Left kidney (tissue), 2 donors: ENCODE data around the gene XYLB. TPM values are rescaled to one million over a fixed set of nuclear protein-coding genes. Genes with fewer than 3 reads are reported as not detected.
A peak's percentile ranks its signal among the peaks of the same experiment; 100 is the strongest.

Experiments
- DNase-seq: peaks from one replicate; pipeline ENCODE4 v3.0.0-alpha.2; 2013
- polyA plus RNA-seq: library from polyadenylated mRNA; unstranded; fragments of 120-200 nt; gene quantifications from one replicate; pipeline ENCODE4 v1.2.1, GENCODE V29; 2013; ENCODE audit not compliant: insufficient read length

XYLB gene
- polyA plus RNA-seq, 1 donor = 16.1 TPM

DNA sequence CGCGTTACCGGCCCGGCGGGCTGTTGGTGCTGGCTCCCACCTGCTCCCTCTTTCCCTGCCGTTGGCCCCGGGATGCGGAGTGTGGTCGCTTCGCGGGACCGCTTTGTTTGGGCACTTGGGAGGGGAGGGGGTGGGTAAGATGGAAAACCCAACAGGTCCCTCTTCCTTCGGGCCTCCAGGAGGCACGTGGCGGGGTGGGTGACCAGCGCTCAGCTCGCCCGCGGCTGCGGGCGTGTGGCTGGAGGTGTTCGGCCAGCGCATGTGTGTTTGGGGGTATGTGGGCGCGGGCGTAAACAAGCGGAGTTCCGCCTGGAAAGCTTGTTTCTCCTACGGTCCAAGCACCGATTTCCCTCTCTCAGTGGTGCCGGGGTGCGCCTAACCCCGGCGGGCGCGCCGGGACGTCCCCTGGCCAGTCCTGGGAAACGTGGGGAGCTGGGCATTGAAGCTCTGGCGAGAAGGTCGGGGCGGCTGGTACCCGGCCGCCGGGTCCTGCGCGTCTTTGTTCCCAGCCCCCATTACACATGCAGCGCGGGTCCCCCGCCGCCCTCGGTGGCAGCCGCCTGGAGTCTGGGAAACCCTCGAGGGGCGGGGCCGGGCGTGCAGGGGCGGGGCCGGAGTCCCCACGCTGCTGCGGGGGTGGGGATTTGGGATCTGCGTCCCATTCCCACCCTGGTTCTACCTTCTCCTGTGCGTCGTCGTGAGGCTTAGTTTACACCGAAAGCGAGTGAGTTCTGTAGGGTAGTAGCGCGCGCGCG lies 108.5 kb downstream of the XYLB start:
- DNase-seq = peak; percentile 82

DNA sequence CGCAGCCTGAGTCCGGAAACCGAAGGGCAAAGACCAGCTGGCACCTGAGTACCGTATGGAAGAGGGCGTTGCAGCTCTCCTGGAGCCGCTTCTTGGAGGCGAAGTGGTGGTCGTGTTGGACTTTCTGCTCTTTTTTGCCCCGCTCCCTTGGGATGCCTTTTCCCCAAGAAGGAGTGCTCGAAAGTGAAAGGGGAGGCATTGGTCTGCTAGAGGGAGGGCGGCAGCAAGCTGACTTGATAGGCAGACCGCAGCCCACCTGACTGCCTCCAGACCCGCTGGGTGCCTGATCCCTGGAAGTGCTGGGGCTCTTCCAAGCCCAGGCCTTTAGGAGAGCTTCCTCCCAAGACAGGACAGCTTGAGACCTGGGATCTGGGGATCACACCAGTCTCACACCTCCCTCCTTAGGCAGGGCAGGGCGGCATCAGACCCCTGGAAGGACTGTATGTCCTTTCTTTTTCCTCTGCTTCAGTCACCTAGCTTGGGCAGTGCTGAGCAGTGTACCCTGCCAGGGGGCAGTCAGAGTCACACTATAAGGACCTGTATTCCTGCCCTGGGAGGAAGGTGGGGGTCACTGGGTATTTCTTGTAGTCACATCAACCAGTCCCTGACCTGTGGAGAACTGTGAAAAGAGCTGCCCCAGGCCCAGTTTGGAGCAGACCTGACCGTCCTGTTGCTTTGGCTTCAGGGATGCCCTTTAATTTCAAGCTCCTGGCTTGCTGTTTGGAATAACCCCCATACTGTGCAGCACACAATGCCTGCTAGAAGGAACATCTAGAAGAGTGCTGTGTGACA lies 109.2 kb downstream of the XYLB start:
- DNase-seq = no peak

DNA sequence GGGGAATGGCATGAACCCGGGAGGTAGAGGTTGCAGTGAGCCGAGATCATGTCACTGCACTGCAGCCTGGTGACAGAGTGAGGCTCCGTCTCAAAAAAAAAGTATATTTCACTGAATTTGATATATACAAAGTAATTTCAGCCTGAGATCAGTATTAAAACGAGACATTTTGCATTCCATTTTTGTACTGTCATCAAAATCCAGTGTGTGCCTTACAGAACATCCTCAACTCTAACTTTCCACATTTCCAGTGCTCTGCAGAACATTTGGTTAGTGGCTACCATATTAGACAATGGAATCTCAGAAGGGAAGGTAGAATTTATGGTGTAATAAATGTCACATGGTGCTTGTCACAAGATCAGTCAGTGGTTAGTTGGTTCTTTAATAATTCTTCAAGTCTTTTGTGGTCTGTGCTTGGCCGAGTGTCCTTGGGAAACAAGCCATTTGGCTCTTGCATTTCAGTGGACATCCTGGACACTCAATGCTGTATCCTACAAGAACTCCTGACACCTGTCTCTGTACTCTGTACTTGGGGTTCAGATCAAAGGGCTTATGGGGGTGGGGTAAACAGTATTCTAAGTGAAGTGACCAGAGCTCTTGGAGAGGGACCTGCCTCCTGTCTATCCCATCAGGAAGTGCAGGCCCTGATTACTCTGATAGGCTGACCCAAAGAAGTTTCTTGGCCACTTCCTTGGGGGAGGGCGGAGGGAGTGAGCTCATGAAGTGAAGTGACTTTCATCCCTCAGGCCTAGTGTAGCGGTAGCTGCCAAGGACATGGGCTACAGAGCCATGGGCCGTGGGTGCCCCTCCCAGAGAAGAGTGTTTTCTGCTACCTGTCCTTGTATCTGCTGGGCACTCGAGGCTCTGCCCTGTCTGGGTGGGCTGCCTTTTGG lies 110.8 kb downstream of the XYLB start:
- DNase-seq = no peak

DNA sequence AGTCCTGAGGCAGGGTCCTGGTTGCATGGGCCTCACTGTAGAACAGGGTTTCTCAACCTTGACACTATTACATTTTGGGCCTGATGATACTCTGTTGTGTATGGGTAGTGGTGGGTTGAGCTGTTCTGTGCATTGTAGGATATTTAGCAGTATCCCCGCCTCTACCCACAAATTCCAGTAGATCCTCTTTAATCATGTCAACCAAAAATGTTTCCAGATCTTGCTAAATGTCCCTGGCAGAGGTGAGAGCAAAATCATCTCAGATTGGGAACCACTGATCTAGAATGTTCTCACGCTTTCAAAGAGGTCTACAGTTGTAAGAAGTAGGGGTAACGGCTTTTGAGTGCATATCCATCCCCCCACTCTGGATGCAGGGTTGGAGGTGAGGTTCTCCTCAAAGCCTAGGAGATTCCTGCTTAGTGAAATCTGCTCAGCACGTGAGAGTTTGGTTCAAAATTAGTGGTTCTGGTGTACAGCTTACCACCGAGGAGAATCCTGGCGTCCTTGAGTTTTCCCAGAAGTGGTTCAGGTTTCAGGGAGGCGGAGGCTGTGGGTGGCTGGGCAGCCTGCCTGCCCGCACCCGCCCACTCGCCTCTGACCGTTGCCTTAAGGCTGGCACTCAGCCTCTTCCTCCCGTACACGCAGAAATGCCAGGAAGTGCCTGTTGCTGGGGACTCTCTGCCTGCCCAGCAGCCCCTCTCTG lies 112.4 kb downstream of the XYLB start:
- peak; percentile 46 for DNase-seq

DNA sequence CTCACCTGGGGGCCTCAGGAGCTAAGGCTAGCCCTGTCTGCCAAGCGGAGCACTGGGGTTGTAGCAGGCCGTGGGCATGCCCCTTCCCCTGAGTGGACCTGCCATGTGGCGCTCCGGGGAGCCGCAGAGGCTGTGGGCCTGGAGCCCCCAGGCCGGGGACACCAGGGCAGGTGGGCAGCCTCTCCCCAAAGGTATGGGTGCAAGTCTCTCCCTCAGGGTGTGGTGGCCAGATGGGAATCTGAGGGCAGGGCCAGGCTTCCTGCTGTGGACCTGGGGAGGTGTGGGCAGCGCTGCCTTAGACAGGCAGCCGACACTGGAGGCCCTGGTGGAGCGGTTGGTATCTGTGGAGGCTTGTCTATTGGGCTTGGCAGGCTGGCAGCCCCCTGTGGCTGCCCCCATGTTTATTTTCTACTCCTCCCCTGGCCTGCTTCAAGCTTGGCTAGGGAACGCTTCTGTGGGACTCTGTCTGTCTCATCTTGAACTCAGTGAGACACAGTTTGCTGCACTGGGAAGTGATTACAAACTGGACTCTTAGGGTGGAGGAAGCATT lies 113.0 kb downstream of the XYLB start:
- no peak for DNase-seq

DNA sequence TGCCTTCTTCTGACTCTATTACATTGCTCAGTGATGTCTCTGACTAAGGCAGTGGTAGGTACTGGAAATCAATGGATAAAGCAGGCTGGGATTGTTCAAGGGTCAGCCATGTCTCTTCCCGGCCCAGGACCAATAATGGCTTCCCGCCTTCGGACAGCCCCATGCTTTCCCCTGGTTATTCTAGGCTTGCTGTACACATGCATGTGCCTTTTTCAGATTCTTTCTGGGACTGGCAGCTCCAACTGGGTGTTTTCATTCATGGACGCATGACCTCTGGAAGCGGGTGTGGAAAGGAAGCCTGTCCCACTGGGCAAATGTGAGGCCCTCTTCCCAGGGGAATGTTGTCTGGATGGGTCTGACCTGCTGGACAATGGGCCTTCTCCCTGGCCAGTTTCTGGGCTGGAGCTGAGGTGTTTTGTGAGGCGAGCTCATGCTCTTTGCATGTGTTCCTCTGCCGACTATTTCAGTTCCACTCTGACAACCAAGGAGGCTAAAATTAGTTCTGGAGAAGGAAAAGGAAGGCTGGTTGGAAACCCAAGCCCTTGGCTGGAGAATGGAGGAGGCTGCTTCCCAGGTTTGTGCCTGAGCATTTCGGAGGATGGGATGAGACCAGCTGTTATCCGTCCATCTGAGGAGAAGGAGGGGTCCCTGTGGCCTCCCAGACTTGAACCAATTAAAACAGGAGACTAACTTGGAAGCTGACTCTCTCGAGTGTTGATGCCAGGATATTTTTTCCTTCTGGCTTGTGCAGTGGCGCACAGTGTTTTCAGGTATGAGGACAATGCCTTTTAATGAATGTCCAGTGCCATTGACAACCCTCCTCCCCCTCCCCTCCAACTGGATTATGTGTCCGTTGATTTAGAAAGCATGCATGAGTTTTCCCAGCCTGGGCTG lies 114.0 kb downstream of the XYLB start:
- peak; percentile 45 for DNase-seq

Other genes with a start within 250 kb of the XYLB start
- 137 TPM for gene ACAA1, start 209.7 kb upstream of the XYLB start, polyA plus RNA-seq
- 26.7 TPM for gene MYD88, start 208.1 kb upstream of the XYLB start, polyA plus RNA-seq
- gene OXSR1, start 181.2 kb upstream of the XYLB start, polyA plus RNA-seq = 54.3 TPM
- gene SLC22A13, start 81.0 kb upstream of the XYLB start, polyA plus RNA-seq = 4.4 TPM
- 1.1 TPM for gene SLC22A14, start 64.5 kb upstream of the XYLB start, polyA plus RNA-seq
- 23.5 TPM for gene ACVR2B, start 107.1 kb downstream of the XYLB start, polyA plus RNA-seq
- 23.4 TPM for gene EXOG, start 149.6 kb downstream of the XYLB start, polyA plus RNA-seq